Psoas muscle (tissue), 8 donors: ENCODE data around the gene EFNA3. TPM values are rescaled to one million over a fixed set of nuclear protein-coding genes. Genes with fewer than 3 reads are reported as not detected.
"Not testable (repeated sequence)": the region's sequence is repeated elsewhere in the genome, so short reads cannot be mapped to it uniquely, and the experiment has no call there.

Experiments
- ATAC-seq, 4 donors: fragments of 200-7000 bp; cut with Tn5 transposase; one replicate each; pipeline ENCODE4 v1.9.1; 2020; ENCODE audit warnings: moderate library complexity in 3 of 4, mild to moderate bottlenecking in 2 of 4
- DNase-seq, 2 donors: peaks; one replicate each; pipeline ENCODE4 v3.0.0-alpha.2; 2020
- H3K27ac ChIP-seq: fragments of 200-600 bp; one replicate; pipeline ENCODE4 v1.8.0; 2022
- H3K27me3 ChIP-seq, 3 donors: fragments of 200-600 bp in 1 of 3; one replicate each; pipeline versions ENCODE4 v1.6.1 to v1.8.0; 2013 to 2022; ENCODE audit warnings: low read length in 2 of 3, mild to moderate bottlenecking in 2 of 3, moderate library complexity in 1 of 3; ENCODE audit not compliant: insufficient read depth in 3 of 3
- H3K36me3 ChIP-seq, 2 donors: fragments of 200-600 bp in 1 of 2; one replicate each; pipeline versions ENCODE4 v1.6.1 to v1.8.0; 2013 to 2022; ENCODE audit warnings: low read depth in 1 of 2, mild to moderate bottlenecking in 1 of 2, moderate library complexity in 1 of 2; ENCODE audit not compliant: insufficient read depth in 1 of 2
- H3K4me1 ChIP-seq: fragments of 200-600 bp; one replicate; pipeline ENCODE4 v1.8.0; 2022
- H3K4me3 ChIP-seq: fragments of 200-600 bp; one replicate; pipeline ENCODE4 v1.8.0; 2022; ENCODE audit warnings: mild to moderate bottlenecking
- H3K9me3 ChIP-seq: fragments of 200-600 bp; one replicate; pipeline ENCODE4 v1.8.0; 2022
- CTCF ChIP-seq: fragments of 200-600 bp; IDR thresholded peaks from one replicate; pipeline ENCODE4 v1.8.0; 2022; ENCODE audit warnings: antibody characterized with exemption
- WGBS, 3 donors: extraction: QIAGEN DNeasy Blood & Tissue Kit; methylation state at CpG; one replicate each; pipeline versions ENCODE4 v1.1.6 to v1.1.7; 2013; 5-methylcytosine and 5-hydroxymethylcytosine counted together
- intact Hi-C, 2 donors: fragments of 100-400 bp; cut with DNase I; formaldehyde crosslinking; loops; one replicate each; pipeline versions ENCODE4 v1.11.0 to v1.14.2; 2022
- polyA plus RNA-seq, 3 donors: library from polyadenylated mRNA; stranded (reverse); fragments of 200-250 nt; gene quantifications; one replicate each; pipeline ENCODE4 v1.2.3, GENCODE V29; 2013
- total RNA-seq, 4 donors: library from RNA; stranded (reverse); fragmentation: NEBNext Ultra II Directional in 2 of 4; extraction: Animal tissue kit (Norgen Biotek cat#: 25700) in 2 of 4; gene quantifications; one replicate each; pipeline versions ENCODE4 v1.2.1 to v1.2.4, GENCODE V29; 2021 to 2023
- donor health status: healthy with polysubstance abuse.
- donor health status: DM: no; HTN: no; CAD: no; lungs with moderate emphysema.
- donor health status: Bipolar disorder and iron deficiency.
- donor health status: healthy.
- donor health status: DM: yes; HTN: yes; CAD: no.
- donor health status: DM: no; HTN: no; CAD: no.
- donor health status: DM: no; HTN: no; CAD: no.
- donor health status: DM: yes; HTN: yes; CAD: no.

Gene EFNA3
- total and polyA plus RNA-seq, 7 donors, result 0.17 to 1.00 (median 0.48) TPM; not detected in 1

GRCh38 chr1:155117610-155118009, 39.0 kb downstream of the EFNA3 start:
- no peaks in the 10 kb centered on the region for H3K9me3 ChIP-seq
- intact Hi-C loops, result no loop called here
- no peak overlapping the region for H3K27ac ChIP-seq
- no peaks in the 10 kb centered on the region for H3K4me1 ChIP-seq
- H3K27me3 ChIP-seq, result no peaks in the 10 kb centered on the region
- 41 to 66% (median 44%) methylated on average over 4 of the region's 4 CpGs for WGBS, 3 donors
- no peaks in the 10 kb centered on the region for H3K36me3 ChIP-seq
- DNase-seq (no peak), ATAC-seq (no peak)
- no peak for TF ChIP-seq CTCF
- no peak overlapping the region for H3K4me3 ChIP-seq

GRCh38 chr1:155118090-155118489, 39.5 kb downstream of the EFNA3 start:
- WGBS, 3 donors, result 85 to 90% (median 87%) methylated on average over 7 of the region's 7 CpGs

GRCh38 chr1:155120253-155120652, 41.6 kb downstream of the EFNA3 start:
- TF ChIP-seq CTCF, result no peak
- Histone ChIP-seq H3K27me3 (no peaks in the 10 kb centered on the region), H3K36me3 (no peaks in the 10 kb centered on the region), H3K9me3 (no peaks in the 10 kb centered on the region), H3K4me3 (no peak overlapping the region), H3K4me1 (no peaks in the 10 kb centered on the region), H3K27ac (no peak overlapping the region)
- intact Hi-C loops, result no loop called here
- DNase-seq (no peak), ATAC-seq (no peak)
- WGBS, 3 donors, result 47 to 58% (median 55%) methylated on average over 6 of the region's 6 CpGs

More at GRCh38 chr1:155118090-155118489, 39.5 kb downstream of the EFNA3 start:
- H3K4me3 ChIP-seq, DNase-seq, H3K9me3 ChIP-seq, ATAC-seq, H3K36me3 ChIP-seq, intact Hi-C loops, H3K27me3 ChIP-seq, H3K27ac ChIP-seq, H3K4me1 ChIP-seq: not testable (repeated sequence)

GRCh38 chr1:155121249-155121648, 42.6 kb downstream of the EFNA3 start:
- Histone ChIP-seq H3K27ac (no peak overlapping the region), H3K9me3 (no peaks in the 10 kb centered on the region), H3K36me3 (no peaks in the 10 kb centered on the region), H3K4me1 (peaks cover 4% of the 10 kb centered on the region), H3K27me3 (peaks cover 0 to 3% (median 0%) of the 10 kb centered on the region in 3 donors), H3K4me3 (no peak overlapping the region)
- DNase-seq (no peak), ATAC-seq (no peak)
- 82 to 95% (median 83%) methylated on average over 2 of the region's 2 CpGs for WGBS, 3 donors
- TF ChIP-seq CTCF, result no peak
- intact Hi-C loops, result no loop called here

GRCh38 chr1:155122308-155122707, 43.7 kb downstream of the EFNA3 start:
- no peaks in the 10 kb centered on the region for H3K36me3 ChIP-seq
- intact Hi-C loops, result no loop called here
- 75 to 83% (median 78%) methylated on average over 2 of the region's 2 CpGs for WGBS, 3 donors

More at GRCh38 chr1:155122308-155122707, 43.7 kb downstream of the EFNA3 start:
- Histone ChIP-seq H3K4me1 (peaks cover 12% of the 10 kb centered on the region), H3K27ac (no peak overlapping the region), H3K27me3 (peaks cover 0 to 14% (median 0%) of the 10 kb centered on the region in 3 donors), H3K4me3 (no peak overlapping the region), H3K9me3 (no peaks in the 10 kb centered on the region)
- no peak for TF ChIP-seq CTCF
- ATAC-seq (no peak), DNase-seq (no peak)
